ENCODE measurements around the gene OVCA2. TPM values are rescaled to one million over a fixed set of nuclear protein-coding genes. Genes with fewer than 3 reads are reported as not detected.

The OVCA2 gene
- total RNA-seq, 3 donors from 2014 or later = 25.3 to 35.5 (median 33.0) TPM

DNA sequence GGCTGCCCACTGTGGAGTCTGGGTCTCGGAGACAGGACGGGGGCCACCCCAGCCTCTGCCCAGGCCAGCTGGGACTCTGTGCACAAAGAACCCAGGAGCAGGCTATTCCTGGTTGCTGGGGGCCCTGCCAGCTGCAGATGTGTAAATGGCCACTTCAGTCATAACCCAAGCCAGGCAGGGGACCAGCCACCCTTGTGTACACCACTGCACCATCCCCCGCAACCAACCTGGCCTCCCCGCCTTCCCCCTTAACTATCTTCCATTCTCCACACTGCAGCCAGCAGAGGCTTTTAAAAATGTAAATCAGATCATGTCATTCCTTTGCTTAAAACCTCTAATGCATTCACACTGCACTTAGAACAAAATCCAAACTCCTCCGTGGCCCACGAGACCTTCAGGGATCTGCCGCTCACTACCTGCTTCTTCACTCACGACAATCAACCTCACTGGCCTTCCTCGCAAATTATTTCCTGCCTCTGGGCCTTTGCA, 45.0 kb upstream of the OVCA2 start:
- peaks cover 23% of the 10 kb centered on the region for H3K4me1 ChIP-seq (ENCODE audit: low read depth)
- no peaks in the 10 kb centered on the region for H3K9me3 ChIP-seq
- TF ChIP-seq, protein P1, sequence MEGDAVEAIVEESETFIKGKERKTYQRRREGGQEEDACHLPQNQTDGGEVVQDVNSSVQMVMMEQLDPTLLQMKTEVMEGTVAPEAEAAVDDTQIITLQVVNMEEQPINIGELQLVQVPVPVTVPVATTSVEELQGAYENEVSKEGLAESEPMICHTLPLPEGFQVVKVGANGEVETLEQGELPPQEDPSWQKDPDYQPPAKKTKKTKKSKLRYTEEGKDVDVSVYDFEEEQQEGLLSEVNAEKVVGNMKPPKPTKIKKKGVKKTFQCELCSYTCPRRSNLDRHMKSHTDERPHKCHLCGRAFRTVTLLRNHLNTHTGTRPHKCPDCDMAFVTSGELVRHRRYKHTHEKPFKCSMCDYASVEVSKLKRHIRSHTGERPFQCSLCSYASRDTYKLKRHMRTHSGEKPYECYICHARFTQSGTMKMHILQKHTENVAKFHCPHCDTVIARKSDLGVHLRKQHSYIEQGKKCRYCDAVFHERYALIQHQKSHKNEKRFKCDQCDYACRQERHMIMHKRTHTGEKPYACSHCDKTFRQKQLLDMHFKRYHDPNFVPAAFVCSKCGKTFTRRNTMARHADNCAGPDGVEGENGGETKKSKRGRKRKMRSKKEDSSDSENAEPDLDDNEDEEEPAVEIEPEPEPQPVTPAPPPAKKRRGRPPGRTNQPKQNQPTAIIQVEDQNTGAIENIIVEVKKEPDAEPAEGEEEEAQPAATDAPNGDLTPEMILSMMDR (IDR thresholded peaks at IDR 0.05) = no peak
- intact Hi-C loops (cut with DNase I, micrococcal nuclease) = no loop called here
- ATAC-seq (no peak), DNase-seq (no peak)
- H3K36me3 ChIP-seq (ENCODE audit: low read depth) = no peaks in the 10 kb centered on the region
- no peak overlapping the region for H3K4me3 ChIP-seq

GRCh38 chr17:1997289-1997926, 44.4 kb upstream of the OVCA2 start:
- DNase-seq (peak in 2 of 3 donors; percentile 19 to 57), ATAC-seq (peak; percentile 20)
- Histone ChIP-seq H3K36me3 (ENCODE audit: low read depth) (no peaks in the 10 kb centered on the region), H3K4me3 (no peak overlapping the region), H3K4me1 (ENCODE audit: low read depth) (peaks cover 23% of the 10 kb centered on the region), H3K9me3 (no peaks in the 10 kb centered on the region)
- TF ChIP-seq, protein P1 (IDR thresholded peaks at IDR 0.05) = no peak
- intact Hi-C loops (cut with DNase I, micrococcal nuclease) = no loop called here

DNA sequence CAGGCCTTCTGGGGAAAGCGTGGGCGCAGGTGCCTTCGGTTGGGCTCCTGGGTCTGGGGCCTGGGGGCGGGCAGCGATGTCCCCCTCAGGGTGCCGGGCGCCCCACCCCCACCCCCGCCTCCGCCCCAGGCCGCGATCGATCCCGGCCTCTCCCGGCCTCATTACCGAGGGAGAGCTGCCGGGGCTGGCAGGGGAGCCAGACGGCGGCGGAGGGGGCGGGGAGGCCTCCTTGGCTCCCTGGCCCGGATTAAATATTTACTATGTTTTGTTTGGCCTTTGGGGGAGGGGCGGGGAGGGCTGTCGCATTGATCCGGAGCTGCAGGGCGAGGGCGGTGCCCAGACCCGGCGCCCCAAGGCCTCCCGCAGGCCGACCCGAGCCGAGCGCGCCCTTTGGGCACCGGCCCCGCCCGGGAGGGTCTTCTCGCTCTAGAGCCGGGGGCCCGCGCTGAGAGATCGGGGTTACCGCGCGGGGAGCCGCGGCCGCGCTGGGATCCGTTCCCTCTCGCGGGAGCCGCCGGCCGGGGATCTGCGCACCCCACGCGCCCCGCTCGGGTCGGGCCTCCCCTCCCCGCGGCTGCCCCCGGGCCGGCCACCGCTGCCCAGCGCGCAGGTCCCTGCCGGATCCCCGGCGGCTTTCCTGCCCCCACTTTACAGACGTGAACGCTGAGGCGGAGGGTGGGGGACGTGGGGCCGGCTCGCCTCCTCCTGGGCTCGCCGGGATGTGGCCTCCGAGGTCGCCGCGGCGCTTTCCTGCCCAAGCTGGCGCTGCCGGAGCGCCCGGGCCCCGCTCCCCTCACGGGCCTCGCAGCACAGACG, 43.7 kb upstream of the OVCA2 start:
- DNase-seq = peak; percentile 74 to 89 (median 86)
- H3K4me3 ChIP-seq = no peak overlapping the region
- ATAC-seq = peak; percentile 83
- intact Hi-C loops (cut with DNase I, micrococcal nuclease) = no loop called here
- H3K9me3 ChIP-seq = no peaks in the 10 kb centered on the region
- TF ChIP-seq, protein P1 (IDR thresholded peaks at IDR 0.05) = no peak
- H3K4me1 ChIP-seq (ENCODE audit: low read depth) = peaks cover 23% of the 10 kb centered on the region
- H3K36me3 ChIP-seq (ENCODE audit: low read depth) = no peaks in the 10 kb centered on the region

GRCh38 chr17:1999557-2000251, 42.1 kb upstream of the OVCA2 start:
- no peak overlapping the region for H3K4me3 ChIP-seq
- ATAC-seq (peak; percentile 83), DNase-seq (peak; percentile 66 to 76 (median 73))
- H3K9me3 ChIP-seq = no peaks in the 10 kb centered on the region
- TF ChIP-seq, protein P1 (IDR thresholded peaks at IDR 0.05) = no peak
- intact Hi-C loops (cut with DNase I, micrococcal nuclease) = no loop called here
- H3K4me1 ChIP-seq (ENCODE audit: low read depth) = peaks cover 23% of the 10 kb centered on the region
- H3K36me3 ChIP-seq (ENCODE audit: low read depth) = no peaks in the 10 kb centered on the region

DNA sequence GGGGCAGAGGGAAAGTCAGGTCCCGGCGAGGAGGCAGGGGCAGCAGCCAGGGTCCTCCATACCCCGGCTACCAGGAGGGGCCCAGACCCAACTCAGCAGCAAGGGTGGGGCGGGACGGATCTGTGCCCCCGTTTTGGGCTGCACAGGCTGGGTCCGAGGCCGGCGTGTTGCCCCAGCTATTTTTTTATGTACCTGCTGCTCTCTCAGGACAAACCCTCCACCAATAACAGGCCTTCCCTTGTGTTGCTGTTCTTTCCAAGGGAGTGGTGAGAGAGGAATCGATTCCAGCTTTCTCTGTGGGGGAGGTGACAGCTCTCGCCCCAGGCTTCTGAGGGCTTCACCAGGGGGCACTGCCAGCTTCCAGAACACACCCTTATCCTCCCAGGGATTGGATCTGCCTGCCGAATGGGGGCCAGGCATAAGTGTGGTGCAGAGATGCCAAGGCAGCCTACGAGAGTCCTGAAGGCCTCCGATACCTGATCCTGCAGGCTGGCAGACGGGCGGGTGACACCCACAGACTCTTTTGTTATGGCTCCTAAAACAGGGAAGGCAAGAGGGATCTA, 39.0 kb upstream of the OVCA2 start:
- DNase-seq (peak in 1 of 3 donors; percentile 22), ATAC-seq (no peak)
- H3K4me3 ChIP-seq = no peak overlapping the region
- TF ChIP-seq, protein P1 (IDR thresholded peaks at IDR 0.05) = no peak
- peaks cover 16% of the 10 kb centered on the region for H3K4me1 ChIP-seq (ENCODE audit: low read depth)
- no peaks in the 10 kb centered on the region for H3K36me3 ChIP-seq (ENCODE audit: low read depth)
- no peaks in the 10 kb centered on the region for H3K9me3 ChIP-seq
- intact Hi-C loops (cut with DNase I, micrococcal nuclease) = no loop called here

All from mucosa of descending colon (tissue), 3 donors.